ENCODE data around the gene GRIN2A. TPM values are rescaled to one million over a fixed set of nuclear protein-coding genes. Genes with fewer than 3 reads are reported as not detected.

GRIN2A gene
- total RNA-seq, 2 experiments from 2014 or later = not detected

- no peak overlapping the region for H3K27ac Mint-ChIP-seq
- DNase-seq = no peak
- ChIA-PET CTCF (no interaction called here), POLR2A (no interaction called here)
- intact Hi-C loops (cut with micrococcal nuclease) = no loop called here
- H3K4me1 Mint-ChIP-seq (ENCODE audit: low read depth) = no peaks in the 10 kb centered on the region
- no peak overlapping the region for H3K4me3 Mint-ChIP-seq
- H3K9me3 Mint-ChIP-seq = no peaks in the 10 kb centered on the region
- H3K36me3 Mint-ChIP-seq = no peaks in the 10 kb centered on the region
- no peaks in the 10 kb centered on the region for H3K27me3 Mint-ChIP-seq
Measured at GRCh38 chr16:10031955-10032354, 150.3 kb downstream of the GRIN2A start.

- H3K4me3 Mint-ChIP-seq = no peak overlapping the region
- H3K36me3 Mint-ChIP-seq = no peaks in the 10 kb centered on the region
- intact Hi-C loops (cut with micrococcal nuclease) = no loop called here
- H3K27ac Mint-ChIP-seq = no peak overlapping the region
- no peaks in the 10 kb centered on the region for H3K27me3 Mint-ChIP-seq
- no peak for DNase-seq
- H3K9me3 Mint-ChIP-seq = no peaks in the 10 kb centered on the region
- ChIA-PET CTCF (no interaction called here), POLR2A (no interaction called here)
- H3K4me1 Mint-ChIP-seq (ENCODE audit: low read depth) = no peaks in the 10 kb centered on the region
Measured at GRCh38 chr16:10031473-10031872, 150.8 kb downstream of the GRIN2A start.

GRCh38 chr16:10028644-10029043, 153.6 kb downstream of the GRIN2A start:
- no peak overlapping the region for H3K4me3 Mint-ChIP-seq
- ChIA-PET CTCF (no interaction called here), POLR2A (no interaction called here)
- no peaks in the 10 kb centered on the region for H3K4me1 Mint-ChIP-seq (ENCODE audit: low read depth)
- DNase-seq = no peak
- H3K27me3 Mint-ChIP-seq = no peaks in the 10 kb centered on the region
- intact Hi-C loops (cut with micrococcal nuclease) = no loop called here
- no peak overlapping the region for H3K27ac Mint-ChIP-seq
- H3K36me3 Mint-ChIP-seq = no peaks in the 10 kb centered on the region
- no peaks in the 10 kb centered on the region for H3K9me3 Mint-ChIP-seq

GRCh38 chr16:10027553-10027952, 154.7 kb downstream of the GRIN2A start:
- intact Hi-C loops (cut with micrococcal nuclease) = no loop called here
- H3K27me3 Mint-ChIP-seq = no peaks in the 10 kb centered on the region
- H3K36me3 Mint-ChIP-seq = no peaks in the 10 kb centered on the region
- no peak overlapping the region for H3K27ac Mint-ChIP-seq
- H3K9me3 Mint-ChIP-seq = no peaks in the 10 kb centered on the region
- H3K4me1 Mint-ChIP-seq (ENCODE audit: low read depth) = no peaks in the 10 kb centered on the region
- no peak for DNase-seq
- ChIA-PET POLR2A (no interaction called here), CTCF (no interaction called here)
- H3K4me3 Mint-ChIP-seq = no peak overlapping the region

- H3K27me3 Mint-ChIP-seq = no peaks in the 10 kb centered on the region
- DNase-seq = no peak
- POLR2A ChIA-PET = no interaction called here
- no peak overlapping the region for H3K27ac Mint-ChIP-seq
- intact Hi-C loops (cut with micrococcal nuclease) = no loop called here
- no peaks in the 10 kb centered on the region for H3K4me1 Mint-ChIP-seq (ENCODE audit: low read depth)
- H3K36me3 Mint-ChIP-seq = no peaks in the 10 kb centered on the region
- CTCF ChIA-PET = no interaction called here
- H3K4me3 Mint-ChIP-seq = no peak overlapping the region
- H3K9me3 Mint-ChIP-seq = no peaks in the 10 kb centered on the region
Measured at GRCh38 chr16:10026593-10026992, 155.6 kb downstream of the GRIN2A start.

GRCh38 chr16:10022098-10022497, 160.1 kb downstream of the GRIN2A start:
- H3K36me3 Mint-ChIP-seq = no peaks in the 10 kb centered on the region
- no peak overlapping the region for H3K27ac Mint-ChIP-seq
- intact Hi-C loops (cut with micrococcal nuclease) = no loop called here
- H3K4me1 Mint-ChIP-seq (ENCODE audit: low read depth) = no peaks in the 10 kb centered on the region
- no peaks in the 10 kb centered on the region for H3K9me3 Mint-ChIP-seq
- H3K27me3 Mint-ChIP-seq = no peaks in the 10 kb centered on the region
- POLR2A ChIA-PET = no interaction called here
- DNase-seq = no peak
- CTCF ChIA-PET = no interaction called here
- H3K4me3 Mint-ChIP-seq = no peak overlapping the region

GRCh38 chr16:10020866-10021265, 161.4 kb downstream of the GRIN2A start:
- H3K36me3 Mint-ChIP-seq = no peaks in the 10 kb centered on the region
- no peaks in the 10 kb centered on the region for H3K27me3 Mint-ChIP-seq
- POLR2A ChIA-PET = no interaction called here
- CTCF ChIA-PET = no interaction called here
- DNase-seq = no peak
- H3K4me3 Mint-ChIP-seq = no peak overlapping the region
- no peak overlapping the region for H3K27ac Mint-ChIP-seq
- no peaks in the 10 kb centered on the region for H3K9me3 Mint-ChIP-seq
- intact Hi-C loops (cut with micrococcal nuclease) = no loop called here
- no peaks in the 10 kb centered on the region for H3K4me1 Mint-ChIP-seq (ENCODE audit: low read depth)

- Mint-ChIP-seq H3K27ac (no peak overlapping the region), H3K9me3 (no peaks in the 10 kb centered on the region), H3K4me1 (ENCODE audit: low read depth) (no peaks in the 10 kb centered on the region)
Measured at GRCh38 chr16:10016752-10017151, 165.5 kb downstream of the GRIN2A start.

GRCh38 chr16:10015397-10015796, 166.8 kb downstream of the GRIN2A start:
- intact Hi-C loops (cut with micrococcal nuclease) = no loop called here
- Mint-ChIP-seq H3K4me3 (no peak overlapping the region), H3K27me3 (no peaks in the 10 kb centered on the region), H3K4me1 (ENCODE audit: low read depth) (no peaks in the 10 kb centered on the region), H3K27ac (no peak overlapping the region), H3K36me3 (no peaks in the 10 kb centered on the region), H3K9me3 (no peaks in the 10 kb centered on the region)
- POLR2A ChIA-PET = no interaction called here
- CTCF ChIA-PET = no interaction called here
- DNase-seq = no peak

More at GRCh38 chr16:10016752-10017151, 165.5 kb downstream of the GRIN2A start:
- POLR2A ChIA-PET = no interaction called here
- H3K4me3 Mint-ChIP-seq = no peak overlapping the region
- no peaks in the 10 kb centered on the region for H3K36me3 Mint-ChIP-seq
- DNase-seq = no peak
- no peaks in the 10 kb centered on the region for H3K27me3 Mint-ChIP-seq
- intact Hi-C loops (cut with micrococcal nuclease) = no loop called here
- CTCF ChIA-PET = no interaction called here

GRCh38 chr16:10013774-10014173, 168.5 kb downstream of the GRIN2A start:
- DNase-seq = no peak
- POLR2A ChIA-PET = no interaction called here
- no peak overlapping the region for H3K4me3 Mint-ChIP-seq
- H3K36me3 Mint-ChIP-seq = no peaks in the 10 kb centered on the region
- intact Hi-C loops (cut with micrococcal nuclease) = no loop called here
- no peaks in the 10 kb centered on the region for H3K4me1 Mint-ChIP-seq (ENCODE audit: low read depth)
- H3K27ac Mint-ChIP-seq = no peak overlapping the region
- CTCF ChIA-PET = interaction anchor here (0.6 kb wide), 1 partner anchor 136 kb away, joined by 3 read pairs; no protein-coding TSS in a partner anchor
- H3K9me3 Mint-ChIP-seq = no peaks in the 10 kb centered on the region
- H3K27me3 Mint-ChIP-seq = no peaks in the 10 kb centered on the region

GRCh38 chr16:10013364-10013763, 168.9 kb downstream of the GRIN2A start:
- DNase-seq = no peak
- no peak overlapping the region for H3K4me3 Mint-ChIP-seq
- H3K27me3 Mint-ChIP-seq = no peaks in the 10 kb centered on the region
- peaks cover 3% of the 10 kb centered on the region for H3K9me3 Mint-ChIP-seq
- H3K4me1 Mint-ChIP-seq (ENCODE audit: low read depth) = no peaks in the 10 kb centered on the region
- ChIA-PET POLR2A (no interaction called here), CTCF (no interaction called here)
- no peaks in the 10 kb centered on the region for H3K36me3 Mint-ChIP-seq
- intact Hi-C loops (cut with micrococcal nuclease) = no loop called here
- H3K27ac Mint-ChIP-seq = no peak overlapping the region

GRCh38 chr16:10009684-10010083, 172.5 kb downstream of the GRIN2A start:
- H3K27ac Mint-ChIP-seq = no peak overlapping the region
- intact Hi-C loops (cut with micrococcal nuclease) = no loop called here
- H3K9me3 Mint-ChIP-seq = peaks cover 10% of the 10 kb centered on the region
- H3K4me1 Mint-ChIP-seq (ENCODE audit: low read depth) = no peaks in the 10 kb centered on the region
- H3K27me3 Mint-ChIP-seq = no peaks in the 10 kb centered on the region
- DNase-seq = no peak
- no peaks in the 10 kb centered on the region for H3K36me3 Mint-ChIP-seq
- POLR2A ChIA-PET = no interaction called here
- CTCF ChIA-PET = no interaction called here
- no peak overlapping the region for H3K4me3 Mint-ChIP-seq

- Mint-ChIP-seq H3K4me3 (no peak overlapping the region), H3K27ac (no peak overlapping the region), H3K27me3 (no peaks in the 10 kb centered on the region), H3K9me3 (peaks cover 23% of the 10 kb centered on the region), H3K36me3 (no peaks in the 10 kb centered on the region), H3K4me1 (ENCODE audit: low read depth) (no peaks in the 10 kb centered on the region)
- CTCF ChIA-PET = no interaction called here
- no peak for DNase-seq
- POLR2A ChIA-PET = no interaction called here
- intact Hi-C loops (cut with micrococcal nuclease) = no loop called here
Measured at GRCh38 chr16:10003486-10003885, 178.7 kb downstream of the GRIN2A start.

- no peak overlapping the region for H3K27ac Mint-ChIP-seq
- no peaks in the 10 kb centered on the region for H3K27me3 Mint-ChIP-seq
- H3K4me1 Mint-ChIP-seq (ENCODE audit: low read depth) = no peaks in the 10 kb centered on the region
- peaks cover 29% of the 10 kb centered on the region for H3K9me3 Mint-ChIP-seq
- ChIA-PET CTCF (no interaction called here), POLR2A (no interaction called here)
- intact Hi-C loops (cut with micrococcal nuclease) = no loop called here
- DNase-seq = no peak
- no peaks in the 10 kb centered on the region for H3K36me3 Mint-ChIP-seq
- H3K4me3 Mint-ChIP-seq = no peak overlapping the region
Measured at GRCh38 chr16:10001258-10001775, 180.9 kb downstream of the GRIN2A start.

Data from activated CD4-positive, alpha-beta memory T cell treated with anti-CD3 and anti-CD28 coated beads for 36 hours (primary cell).